ENCODE measurements around the gene TMEM190.

The TMEM190 gene

GRCh38 chr19:55423225-55424005 is 46.8 kb downstream of the TMEM190 start:
- no peak for DNase-seq (ENCODE audit: low read depth)

- DNase-seq (ENCODE audit: low read depth) = no peak
Observed at GRCh38 chr19:55424518-55424917, 47.9 kb downstream of the TMEM190 start.

- no peak for DNase-seq (ENCODE audit: low read depth)
Observed at GRCh38 chr19:55426042-55426441, 49.4 kb downstream of the TMEM190 start.

Data from stimulated activated CD8-positive, alpha-beta memory T cell treated with anti-CD3 and anti-CD28 coated beads, Interleukin-12 subunit alpha, Interleukin-12 subunit beta, amount 100 ng/mL, for 4 hours (primary cell).